AG10803 (cell line): ENCODE measurements around the gene PTPRR.

Experiments
- DNase-seq: peaks from one replicate; pipeline ENCODE4 v3.0.0; 2010; ENCODE audit warnings: low read depth
- H3K4me3 ChIP-seq: 2 replicates; pipeline ENCODE4 v1.5.1; 2011; ENCODE audit warnings: mild to moderate bottlenecking, low read length, control low read depth
- CTCF ChIP-seq: conservative IDR thresholded peaks from 2 replicates; pipeline ENCODE4 v1.5.1; 2011; ENCODE audit warnings: mild to moderate bottlenecking, low read length, control low read depth, inconsistent platforms

PTPRR gene

DNA sequence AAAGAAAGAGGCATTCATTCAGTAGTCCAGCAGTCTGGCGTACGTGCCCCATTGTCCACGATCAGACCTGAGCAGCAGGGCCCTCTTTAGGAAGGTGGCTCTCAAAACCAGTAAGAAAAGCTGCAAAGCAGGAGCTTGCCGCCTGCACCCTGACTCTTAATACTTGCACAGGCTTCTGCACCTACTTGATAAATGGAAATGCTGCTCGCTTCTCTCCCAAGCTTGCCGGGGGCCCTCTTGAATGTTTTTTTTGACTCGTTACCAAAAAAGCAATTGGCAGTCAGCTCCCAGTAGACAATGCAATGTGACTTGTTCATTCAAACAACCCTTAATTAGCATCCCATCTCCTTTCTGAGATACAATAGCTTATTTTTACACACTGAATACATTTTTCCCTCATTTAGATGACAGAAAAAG lies 256.1 kb downstream of the PTPRR start:
- no peak for TF ChIP-seq CTCF
- DNase-seq = no peak
- no peak overlapping the region for H3K4me3 ChIP-seq

DNA sequence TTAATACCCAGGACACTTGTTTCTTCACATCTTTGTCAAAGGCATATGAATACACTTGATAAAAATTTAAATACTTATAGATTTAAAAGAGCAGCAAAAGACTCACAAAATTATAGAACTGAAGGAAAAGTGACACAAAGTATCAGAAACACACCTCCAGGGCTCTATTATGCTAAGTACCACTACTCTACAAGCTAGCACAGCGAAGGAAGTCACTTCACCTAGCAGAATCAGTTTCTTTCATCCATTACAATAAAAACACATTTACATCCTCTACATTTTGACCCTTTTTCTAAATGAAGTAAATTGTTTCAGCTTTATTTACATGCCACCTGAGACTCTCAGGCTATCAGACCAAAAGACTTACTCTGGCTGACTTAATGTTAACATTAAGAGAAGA lies 256.7 kb downstream of the PTPRR start:
- H3K4me3 ChIP-seq = no peak overlapping the region
- no peak for DNase-seq
- no peak for TF ChIP-seq CTCF

DNA sequence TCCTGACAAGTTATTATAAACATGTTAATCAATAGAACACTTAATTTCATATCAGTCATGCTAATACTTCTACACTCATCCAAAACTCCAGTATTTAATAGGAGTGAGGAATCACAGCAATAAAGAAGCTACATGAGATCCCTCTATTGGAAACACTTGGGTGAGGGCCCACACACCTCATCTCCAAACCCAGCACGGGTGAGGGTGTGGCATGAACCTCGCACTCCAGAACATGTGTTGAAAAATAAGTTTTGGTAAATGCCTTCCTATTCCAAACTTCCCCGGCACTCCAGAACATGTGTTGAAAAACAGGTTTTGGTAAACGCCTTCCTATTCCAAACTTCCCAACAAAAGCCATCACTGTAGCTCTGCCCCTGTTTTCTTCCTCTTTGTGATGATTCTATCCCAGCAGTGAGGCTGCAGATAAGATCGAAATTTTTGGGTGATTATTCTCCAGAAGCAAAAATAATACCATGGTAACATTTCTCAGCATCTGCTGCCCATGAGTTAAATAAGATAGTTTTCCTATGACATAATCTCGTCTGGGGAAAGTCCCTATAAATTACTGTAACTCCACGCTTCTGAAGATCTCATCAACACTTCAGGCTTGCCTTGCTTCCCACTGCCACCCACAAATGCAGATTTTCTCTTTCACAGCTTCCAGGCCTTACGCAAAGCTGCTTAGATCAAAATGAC lies 258.9 kb downstream of the PTPRR start:
- peak; percentile 89 for DNase-seq
- TF ChIP-seq CTCF = no peak
- H3K4me3 ChIP-seq = peak overlapping the region; percentile 27; the same call in 1 of the 2 replicates

- H3K4me3 ChIP-seq = no peak overlapping the region
- DNase-seq = peak; percentile 88
- no peak for TF ChIP-seq CTCF
Observed at GRCh38 chr12:70660620-70661219, 259.8 kb downstream of the PTPRR start.

GRCh38 chr12:70660002-70660604 lies 260.4 kb downstream of the PTPRR start:
- no peak for DNase-seq
- H3K4me3 ChIP-seq = no peak overlapping the region
- TF ChIP-seq CTCF = no peak

- H3K4me3 ChIP-seq = no peak overlapping the region
- no peak for TF ChIP-seq CTCF
- no peak for DNase-seq
Observed at GRCh38 chr12:70659077-70659606, 261.4 kb downstream of the PTPRR start.
